Subcutaneous adipose tissue (tissue), 4 donors: Measurements from ENCODE around the gene ADCK1. TPM values are rescaled to one million over a fixed set of nuclear protein-coding genes. Genes with fewer than 3 reads are reported as not detected.

Experiments
- total RNA-seq, 4 donors: library from RNA; depleted of rRNA; stranded (reverse); fragments of >200 nt; gene quantifications; one replicate each; pipeline ENCODE4 v1.1.0, GENCODE V29; 2016
- TF ChIP-seq, protein P1 (sequence below): fragments of 450-650 bp; IDR thresholded peaks from one replicate; pipeline ENCODE4 v1.5.1; 2016; ENCODE audit warnings: low read depth, mild to moderate bottlenecking, control low read depth, antibody characterized with exemption, moderate library complexity

Gene ADCK1
- total RNA-seq, 4 donors from 2014 or later = 3.6 to 7.9 (median 6.1) TPM

DNA sequence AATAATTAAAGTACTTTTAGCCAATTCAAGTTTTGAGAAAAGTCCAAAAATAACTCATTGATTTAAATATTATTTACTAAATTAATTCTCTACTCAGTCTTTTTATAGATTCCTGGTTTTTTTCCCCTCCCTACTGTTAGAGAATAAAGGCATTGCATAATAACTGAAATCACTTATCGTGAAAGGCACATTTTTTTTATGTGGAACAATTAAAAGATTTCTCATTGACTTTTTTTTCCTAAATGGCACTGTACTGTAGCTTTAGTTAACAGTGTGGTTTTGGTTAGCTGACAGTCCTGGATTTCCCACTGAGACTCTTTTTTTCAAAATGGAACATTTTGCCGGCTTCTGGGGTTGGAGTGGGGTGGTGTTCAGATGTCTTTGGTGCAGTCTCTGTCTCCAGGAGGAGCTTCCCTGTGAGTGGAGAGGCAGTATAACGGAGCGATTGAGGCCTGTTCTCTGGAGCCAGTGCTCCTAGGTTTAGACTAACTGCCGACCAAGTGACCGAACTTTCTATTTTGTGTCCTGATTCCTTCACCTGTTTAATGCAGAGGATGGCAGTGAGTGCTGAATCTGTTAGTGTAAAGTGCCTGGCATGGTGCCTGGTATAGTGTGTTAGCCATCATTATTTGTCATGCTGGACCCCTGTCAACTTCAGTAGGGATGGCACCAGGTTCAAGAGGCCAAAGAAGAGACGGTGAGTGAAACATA lies 117.7 kb downstream of the ADCK1 start:
- TF ChIP-seq, protein P1, sequence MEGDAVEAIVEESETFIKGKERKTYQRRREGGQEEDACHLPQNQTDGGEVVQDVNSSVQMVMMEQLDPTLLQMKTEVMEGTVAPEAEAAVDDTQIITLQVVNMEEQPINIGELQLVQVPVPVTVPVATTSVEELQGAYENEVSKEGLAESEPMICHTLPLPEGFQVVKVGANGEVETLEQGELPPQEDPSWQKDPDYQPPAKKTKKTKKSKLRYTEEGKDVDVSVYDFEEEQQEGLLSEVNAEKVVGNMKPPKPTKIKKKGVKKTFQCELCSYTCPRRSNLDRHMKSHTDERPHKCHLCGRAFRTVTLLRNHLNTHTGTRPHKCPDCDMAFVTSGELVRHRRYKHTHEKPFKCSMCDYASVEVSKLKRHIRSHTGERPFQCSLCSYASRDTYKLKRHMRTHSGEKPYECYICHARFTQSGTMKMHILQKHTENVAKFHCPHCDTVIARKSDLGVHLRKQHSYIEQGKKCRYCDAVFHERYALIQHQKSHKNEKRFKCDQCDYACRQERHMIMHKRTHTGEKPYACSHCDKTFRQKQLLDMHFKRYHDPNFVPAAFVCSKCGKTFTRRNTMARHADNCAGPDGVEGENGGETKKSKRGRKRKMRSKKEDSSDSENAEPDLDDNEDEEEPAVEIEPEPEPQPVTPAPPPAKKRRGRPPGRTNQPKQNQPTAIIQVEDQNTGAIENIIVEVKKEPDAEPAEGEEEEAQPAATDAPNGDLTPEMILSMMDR = no peak

DNA sequence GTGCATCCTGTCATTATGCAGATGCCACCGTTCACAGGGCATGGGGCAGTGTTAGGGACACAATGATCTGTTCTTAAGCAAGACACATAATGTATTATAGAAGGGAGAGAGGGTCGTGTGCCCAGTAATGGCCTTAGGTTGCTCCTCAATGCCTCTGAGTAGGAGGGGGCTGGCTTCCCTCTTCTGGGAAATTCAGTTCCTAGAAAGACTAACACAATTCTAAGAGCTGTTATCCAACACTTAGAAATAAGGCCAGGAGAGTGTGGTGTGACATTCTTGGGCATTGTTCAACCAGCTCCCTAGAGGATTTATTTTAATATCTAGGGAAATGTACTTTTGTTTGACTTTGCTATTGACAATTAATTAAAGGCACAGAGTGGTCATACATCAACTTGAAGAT lies 118.5 kb downstream of the ADCK1 start:
- TF ChIP-seq, protein P1 = no peak

DNA sequence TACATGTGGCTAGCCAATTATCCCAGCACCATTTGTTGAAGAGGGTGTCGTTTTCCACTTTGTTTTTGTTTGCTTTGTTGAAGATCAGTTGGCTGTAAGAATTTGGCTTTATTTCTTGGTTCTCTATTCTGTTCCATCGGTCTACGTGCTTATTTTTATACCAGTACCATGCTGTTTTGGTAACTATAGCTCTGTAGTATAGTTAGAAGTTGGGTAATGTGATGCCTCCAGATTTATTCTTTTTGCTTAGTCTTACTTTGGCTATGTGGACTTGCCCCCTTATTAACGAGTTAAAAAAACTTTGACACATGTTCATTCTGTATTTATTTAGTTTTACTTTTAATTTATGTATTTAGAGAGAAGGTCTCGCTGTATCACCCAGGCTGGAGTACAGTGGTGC lies 120.4 kb downstream of the ADCK1 start:
- TF ChIP-seq, protein P1 = no peak

DNA sequence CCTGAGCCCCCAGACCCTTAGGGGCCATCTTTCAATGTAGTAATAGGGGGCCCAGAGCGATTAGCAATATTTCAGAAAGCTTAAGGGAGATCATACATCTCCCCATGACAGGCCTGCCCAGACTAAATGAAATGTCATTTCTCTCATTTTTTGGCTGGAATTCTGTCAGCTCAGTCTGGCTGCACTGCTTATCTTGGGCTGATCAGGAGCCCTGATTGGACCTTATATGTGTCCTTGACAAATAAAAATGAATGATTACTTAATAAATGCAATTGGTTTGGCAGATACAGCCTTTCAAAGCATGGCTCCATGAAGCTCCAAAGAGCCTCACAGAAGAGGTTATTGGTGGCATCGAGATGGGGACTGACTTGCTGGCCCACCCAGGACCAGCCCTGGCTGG lies 121.9 kb downstream of the ADCK1 start:
- TF ChIP-seq, protein P1 = no peak

DNA sequence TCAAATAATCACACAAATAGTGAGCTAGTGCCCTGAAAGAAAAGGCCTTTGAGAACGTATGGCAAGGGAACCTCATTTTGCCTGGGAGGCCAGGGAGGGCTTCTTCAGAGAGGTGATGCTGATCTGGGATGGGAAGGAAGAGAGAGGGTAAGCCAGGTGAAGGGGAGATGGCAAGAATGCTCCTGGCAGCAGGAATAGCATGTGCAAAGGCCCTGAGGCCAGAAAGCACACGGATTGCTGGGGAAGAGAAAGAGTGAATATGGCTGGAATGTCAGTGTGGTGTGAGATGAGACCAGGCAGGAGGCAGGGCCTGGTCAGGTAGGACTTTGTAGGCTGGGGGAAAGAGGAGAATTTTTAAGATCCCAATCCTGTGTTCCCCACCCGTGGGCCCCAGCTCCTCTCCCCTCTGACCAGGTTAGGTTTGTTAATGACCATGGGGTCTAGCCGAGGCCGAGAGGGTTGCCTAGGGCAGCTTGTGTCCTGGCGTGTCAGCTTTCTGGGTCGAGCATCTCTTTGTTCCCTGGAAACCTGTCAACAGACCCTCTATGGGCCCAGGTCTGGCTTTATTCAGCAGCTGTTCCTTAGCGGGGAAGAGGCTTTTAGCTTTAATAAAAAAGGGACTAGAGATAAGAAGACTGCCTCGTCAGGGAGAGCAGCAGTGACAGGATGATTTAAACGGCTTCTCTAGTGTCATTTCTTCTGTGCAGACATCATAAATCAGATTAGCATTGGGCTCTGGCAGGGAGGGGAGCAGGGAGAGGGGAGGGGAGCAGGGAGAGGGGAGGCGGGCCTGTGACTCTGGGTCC lies 123.4 kb downstream of the ADCK1 start:
- TF ChIP-seq, protein P1 = no peak

DNA sequence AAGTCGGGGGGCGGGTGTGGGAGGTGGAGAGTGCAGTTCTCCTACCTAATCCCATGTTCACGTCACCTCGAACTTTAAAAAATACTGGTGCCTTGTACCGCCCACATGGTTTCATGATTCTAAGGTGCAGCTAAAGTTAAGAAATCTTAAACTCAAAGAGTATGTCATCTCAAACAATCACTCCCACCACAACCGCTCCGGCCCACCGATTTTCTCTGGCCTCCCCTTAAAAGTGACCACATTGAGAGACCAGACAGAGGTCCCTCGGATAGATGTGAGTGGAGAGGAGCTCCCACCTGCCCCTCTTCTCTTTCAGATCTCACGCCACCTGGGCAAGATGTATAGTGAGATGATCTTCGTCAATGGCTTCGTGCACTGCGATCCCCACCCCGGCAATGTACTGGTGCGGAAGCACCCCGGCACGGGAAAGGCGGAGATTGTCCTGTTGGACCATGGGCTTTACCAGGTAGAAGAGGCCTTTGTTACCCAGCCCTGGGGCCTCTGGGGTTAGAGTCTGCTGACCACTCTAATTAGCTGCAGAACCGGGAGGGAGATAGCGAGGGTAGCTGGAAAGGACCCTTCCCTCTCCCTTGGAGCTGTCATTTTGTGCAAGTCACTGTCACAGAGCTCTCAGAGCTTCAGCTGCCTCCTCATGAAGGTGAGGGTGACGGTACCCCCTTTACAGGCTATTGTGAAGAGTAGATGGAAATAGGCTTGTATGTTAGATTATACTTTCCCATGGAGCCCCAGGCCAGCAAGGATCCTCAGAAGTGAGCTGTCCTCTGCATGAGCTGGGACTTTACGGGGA lies 124.4 kb downstream of the ADCK1 start:
- TF ChIP-seq, protein P1 = no peak

DNA sequence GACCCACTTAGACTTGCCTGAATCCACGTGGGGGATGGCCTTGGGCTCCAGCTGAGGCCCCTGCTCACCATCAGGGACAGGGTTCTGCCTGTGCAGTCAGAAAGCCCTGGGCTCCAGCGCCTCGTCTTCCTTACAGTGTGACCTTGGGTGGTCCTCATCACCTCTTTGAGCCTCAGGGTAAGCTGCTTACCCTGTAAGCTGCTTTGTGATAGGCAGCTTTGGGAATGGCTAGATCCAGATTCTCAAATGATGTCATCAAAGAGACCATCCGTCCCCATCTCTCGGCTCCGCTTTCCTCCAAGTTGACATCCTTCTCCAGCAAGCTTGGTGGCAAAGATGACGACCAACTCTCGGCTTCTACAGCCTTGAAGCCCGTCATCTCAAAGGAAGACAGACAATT lies 127.0 kb downstream of the ADCK1 start:
- TF ChIP-seq, protein P1 = no peak
